WTC11 (cell line): ENCODE data around the gene TPCN2.

Experiments
- ZNF138 ChIP-seq: sonication (generic); formaldehyde crosslinking; conservative IDR thresholded peaks from 2 replicates; pipeline ENCODE4 v1.8.1; 2022; ENCODE audit warnings: mild to moderate bottlenecking, moderate library complexity, missing genetic modification reagents
- TF ChIP-seq, protein P1 (sequence below): sonication (generic); formaldehyde crosslinking; IDR thresholded peaks from 2 replicates; pipeline ENCODE4 v1.8.1; 2023; ENCODE audit warnings: mild to moderate bottlenecking, missing genetic modification reagents, moderate library complexity
- TF ChIP-seq, protein P2 (sequence below): fragments of 200-600 bp; IDR thresholded peaks from 2 replicates; pipeline ENCODE4 v1.8.0; 2022; ENCODE audit warnings: antibody characterized with exemption
- TF ChIP-seq, protein P3 (sequence below): sonication (generic); formaldehyde crosslinking; IDR thresholded peaks from 2 replicates; pipeline ENCODE4 v1.8.1; 2022; ENCODE audit warnings: low read depth, mild to moderate bottlenecking, moderate library complexity, missing genetic modification reagents, borderline replicate concordance

DNA sequence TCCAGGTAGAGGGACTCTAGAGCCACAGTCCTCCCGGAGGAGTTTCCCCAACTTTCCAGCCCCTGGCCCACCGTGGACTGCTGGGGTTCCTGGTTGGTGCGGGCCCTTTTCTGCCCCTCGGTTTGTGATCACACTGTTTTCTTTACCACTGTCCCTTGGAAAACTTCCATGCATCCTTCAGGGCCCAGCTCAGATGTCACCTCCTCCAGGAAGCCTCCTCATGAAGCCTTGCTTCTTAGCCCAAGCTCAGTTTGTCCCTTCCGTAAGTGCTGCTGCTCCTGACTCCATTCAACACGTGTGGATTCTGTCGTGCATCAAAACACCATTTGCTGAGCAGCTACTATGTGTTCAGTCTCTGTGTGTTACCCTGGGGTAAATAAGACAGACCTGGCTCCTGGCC is 15.9 kb upstream of the TPCN2 start:
- TF ChIP-seq, protein P1, sequence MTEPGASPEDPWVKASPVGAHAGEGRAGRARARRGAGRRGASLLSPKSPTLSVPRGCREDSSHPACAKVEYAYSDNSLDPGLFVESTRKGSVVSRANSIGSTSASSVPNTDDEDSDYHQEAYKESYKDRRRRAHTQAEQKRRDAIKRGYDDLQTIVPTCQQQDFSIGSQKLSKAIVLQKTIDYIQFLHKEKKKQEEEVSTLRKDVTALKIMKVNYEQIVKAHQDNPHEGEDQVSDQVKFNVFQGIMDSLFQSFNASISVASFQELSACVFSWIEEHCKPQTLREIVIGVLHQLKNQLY (CRISPR knock-in tag) = no peak
- TF ChIP-seq, protein P2, sequence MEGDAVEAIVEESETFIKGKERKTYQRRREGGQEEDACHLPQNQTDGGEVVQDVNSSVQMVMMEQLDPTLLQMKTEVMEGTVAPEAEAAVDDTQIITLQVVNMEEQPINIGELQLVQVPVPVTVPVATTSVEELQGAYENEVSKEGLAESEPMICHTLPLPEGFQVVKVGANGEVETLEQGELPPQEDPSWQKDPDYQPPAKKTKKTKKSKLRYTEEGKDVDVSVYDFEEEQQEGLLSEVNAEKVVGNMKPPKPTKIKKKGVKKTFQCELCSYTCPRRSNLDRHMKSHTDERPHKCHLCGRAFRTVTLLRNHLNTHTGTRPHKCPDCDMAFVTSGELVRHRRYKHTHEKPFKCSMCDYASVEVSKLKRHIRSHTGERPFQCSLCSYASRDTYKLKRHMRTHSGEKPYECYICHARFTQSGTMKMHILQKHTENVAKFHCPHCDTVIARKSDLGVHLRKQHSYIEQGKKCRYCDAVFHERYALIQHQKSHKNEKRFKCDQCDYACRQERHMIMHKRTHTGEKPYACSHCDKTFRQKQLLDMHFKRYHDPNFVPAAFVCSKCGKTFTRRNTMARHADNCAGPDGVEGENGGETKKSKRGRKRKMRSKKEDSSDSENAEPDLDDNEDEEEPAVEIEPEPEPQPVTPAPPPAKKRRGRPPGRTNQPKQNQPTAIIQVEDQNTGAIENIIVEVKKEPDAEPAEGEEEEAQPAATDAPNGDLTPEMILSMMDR = no peak
- TF ChIP-seq, protein P3, sequence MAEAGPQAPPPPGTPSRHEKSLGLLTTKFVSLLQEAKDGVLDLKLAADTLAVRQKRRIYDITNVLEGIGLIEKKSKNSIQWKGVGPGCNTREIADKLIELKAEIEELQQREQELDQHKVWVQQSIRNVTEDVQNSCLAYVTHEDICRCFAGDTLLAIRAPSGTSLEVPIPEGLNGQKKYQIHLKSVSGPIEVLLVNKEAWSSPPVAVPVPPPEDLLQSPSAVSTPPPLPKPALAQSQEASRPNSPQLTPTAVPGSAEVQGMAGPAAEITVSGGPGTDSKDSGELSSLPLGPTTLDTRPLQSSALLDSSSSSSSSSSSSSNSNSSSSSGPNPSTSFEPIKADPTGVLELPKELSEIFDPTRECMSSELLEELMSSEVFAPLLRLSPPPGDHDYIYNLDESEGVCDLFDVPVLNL = no peak
- no peak for TF ChIP-seq ZNF138 (CRISPR knock-in tag)
